HL-60 (cell line): ENCODE results near the gene NF1.

Source experiments
- GABPA ChIP-seq: IDR thresholded peaks from 2 replicates; pipeline ENCODE4 v1.6.1; 2012; ENCODE audit warnings: low read depth
- POLR2AphosphoS5 ChIP-seq: IDR thresholded peaks from 2 replicates; pipeline ENCODE4 v1.6.1; 2012; ENCODE audit warnings: low read depth
- SPI1 ChIP-seq: IDR thresholded peaks from 2 replicates; pipeline ENCODE4 v1.6.1; 2012; ENCODE audit warnings: low read depth, mild to moderate bottlenecking, borderline replicate concordance
- TF ChIP-seq, protein P1 (sequence below): IDR thresholded peaks from one replicate; pipeline ENCODE4 v1.5.1; 2011; ENCODE audit warnings: low read length, control low read depth, inconsistent platforms; ENCODE audit not compliant: insufficient read depth
- TF ChIP-seq, protein P2 (sequence below): IDR thresholded peaks from 2 replicates; pipeline ENCODE4 v1.6.1; 2012; ENCODE audit warnings: low read depth; ENCODE audit not compliant: insufficient replicate concordance

DNA sequence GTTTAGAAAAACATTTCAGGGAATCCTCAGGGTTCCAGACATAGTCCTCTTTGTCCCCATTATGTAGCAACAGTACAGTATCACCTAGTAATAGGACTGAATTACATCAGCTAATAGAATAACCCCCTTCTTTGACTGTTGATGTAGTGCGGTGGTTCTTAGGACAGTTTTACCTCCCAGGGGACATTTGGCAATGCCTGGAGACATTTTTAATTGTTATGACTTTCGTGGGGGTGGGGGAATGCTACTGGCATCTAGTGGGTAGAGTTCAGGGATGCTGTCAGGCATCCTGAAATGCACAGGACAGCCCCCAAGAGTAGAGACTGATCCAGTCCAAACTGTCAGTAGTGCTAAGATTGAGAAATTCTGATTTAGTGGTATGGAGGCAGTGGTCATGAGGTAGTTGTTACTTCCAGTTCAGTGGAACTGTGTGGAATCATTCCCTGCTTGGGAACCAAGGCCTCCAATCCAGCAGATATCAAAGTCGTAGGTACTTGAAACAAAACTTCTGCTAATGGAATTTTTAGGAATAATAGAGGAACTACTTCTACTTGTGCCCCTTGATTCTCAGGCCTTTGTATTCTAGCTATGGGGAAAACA is 20.3 kb downstream of the NF1 start:
- TF ChIP-seq, protein P1, sequence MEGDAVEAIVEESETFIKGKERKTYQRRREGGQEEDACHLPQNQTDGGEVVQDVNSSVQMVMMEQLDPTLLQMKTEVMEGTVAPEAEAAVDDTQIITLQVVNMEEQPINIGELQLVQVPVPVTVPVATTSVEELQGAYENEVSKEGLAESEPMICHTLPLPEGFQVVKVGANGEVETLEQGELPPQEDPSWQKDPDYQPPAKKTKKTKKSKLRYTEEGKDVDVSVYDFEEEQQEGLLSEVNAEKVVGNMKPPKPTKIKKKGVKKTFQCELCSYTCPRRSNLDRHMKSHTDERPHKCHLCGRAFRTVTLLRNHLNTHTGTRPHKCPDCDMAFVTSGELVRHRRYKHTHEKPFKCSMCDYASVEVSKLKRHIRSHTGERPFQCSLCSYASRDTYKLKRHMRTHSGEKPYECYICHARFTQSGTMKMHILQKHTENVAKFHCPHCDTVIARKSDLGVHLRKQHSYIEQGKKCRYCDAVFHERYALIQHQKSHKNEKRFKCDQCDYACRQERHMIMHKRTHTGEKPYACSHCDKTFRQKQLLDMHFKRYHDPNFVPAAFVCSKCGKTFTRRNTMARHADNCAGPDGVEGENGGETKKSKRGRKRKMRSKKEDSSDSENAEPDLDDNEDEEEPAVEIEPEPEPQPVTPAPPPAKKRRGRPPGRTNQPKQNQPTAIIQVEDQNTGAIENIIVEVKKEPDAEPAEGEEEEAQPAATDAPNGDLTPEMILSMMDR, result no peak
- TF ChIP-seq POLR2AphosphoS5 (no peak), SPI1 (no peak), GABPA (no peak)
- TF ChIP-seq, protein P2, sequence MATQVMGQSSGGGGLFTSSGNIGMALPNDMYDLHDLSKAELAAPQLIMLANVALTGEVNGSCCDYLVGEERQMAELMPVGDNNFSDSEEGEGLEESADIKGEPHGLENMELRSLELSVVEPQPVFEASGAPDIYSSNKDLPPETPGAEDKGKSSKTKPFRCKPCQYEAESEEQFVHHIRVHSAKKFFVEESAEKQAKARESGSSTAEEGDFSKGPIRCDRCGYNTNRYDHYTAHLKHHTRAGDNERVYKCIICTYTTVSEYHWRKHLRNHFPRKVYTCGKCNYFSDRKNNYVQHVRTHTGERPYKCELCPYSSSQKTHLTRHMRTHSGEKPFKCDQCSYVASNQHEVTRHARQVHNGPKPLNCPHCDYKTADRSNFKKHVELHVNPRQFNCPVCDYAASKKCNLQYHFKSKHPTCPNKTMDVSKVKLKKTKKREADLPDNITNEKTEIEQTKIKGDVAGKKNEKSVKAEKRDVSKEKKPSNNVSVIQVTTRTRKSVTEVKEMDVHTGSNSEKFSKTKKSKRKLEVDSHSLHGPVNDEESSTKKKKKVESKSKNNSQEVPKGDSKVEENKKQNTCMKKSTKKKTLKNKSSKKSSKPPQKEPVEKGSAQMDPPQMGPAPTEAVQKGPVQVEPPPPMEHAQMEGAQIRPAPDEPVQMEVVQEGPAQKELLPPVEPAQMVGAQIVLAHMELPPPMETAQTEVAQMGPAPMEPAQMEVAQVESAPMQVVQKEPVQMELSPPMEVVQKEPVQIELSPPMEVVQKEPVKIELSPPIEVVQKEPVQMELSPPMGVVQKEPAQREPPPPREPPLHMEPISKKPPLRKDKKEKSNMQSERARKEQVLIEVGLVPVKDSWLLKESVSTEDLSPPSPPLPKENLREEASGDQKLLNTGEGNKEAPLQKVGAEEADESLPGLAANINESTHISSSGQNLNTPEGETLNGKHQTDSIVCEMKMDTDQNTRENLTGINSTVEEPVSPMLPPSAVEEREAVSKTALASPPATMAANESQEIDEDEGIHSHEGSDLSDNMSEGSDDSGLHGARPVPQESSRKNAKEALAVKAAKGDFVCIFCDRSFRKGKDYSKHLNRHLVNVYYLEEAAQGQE, result no peak
